ENCODE data around the gene TAF11L14. TPM values are rescaled to one million over a fixed set of nuclear protein-coding genes. Genes with fewer than 3 reads are reported as not detected.

Gene TAF11L14
- polyA plus RNA-seq, 4 donors, result not detected

GRCh38 chr5:17663182-17663581, 28.9 kb downstream of the TAF11L14 start:
- Histone ChIP-seq H3K27me3 (ENCODE audit: control insufficient read depth in 3 of 3, insufficient read depth in 3 of 3, low read length in 3 of 3) (no peaks in the 10 kb centered on the region), H3K4me1 (ENCODE audit: control insufficient read depth in 3 of 3, insufficient read depth in 2 of 3, low read depth in 1 of 3, low read length in 2 of 3) (no peaks in the 10 kb centered on the region), H3K9me3 (ENCODE audit: control insufficient read depth in 2 of 2, insufficient read depth in 1 of 2, low read depth in 1 of 2, low read length in 1 of 2) (peaks cover 0 to 10% of the 10 kb centered on the region in 2 donors), H3K36me3 (ENCODE audit: control insufficient read depth in 3 of 3, insufficient read depth in 2 of 3, low read depth in 1 of 3, low read length in 3 of 3) (no peaks in the 10 kb centered on the region), H3K4me3 (ENCODE audit: low read depth in 1 of 3, low read length in 3 of 3) (no peak overlapping the region), H3K27ac (ENCODE audit: low read depth in 1 of 3, low read length in 2 of 3) (no peak overlapping the region)
- WGBS, 3 donors, result 81 to 90% (median 88%) methylated on average over 8 of the region's 8 CpGs
- DNase-seq (no peak), FAIRE-seq (no peak)

- Histone ChIP-seq H3K27ac (ENCODE audit: low read depth in 1 of 3, low read length in 2 of 3) (no peak overlapping the region), H3K36me3 (ENCODE audit: control insufficient read depth in 3 of 3, insufficient read depth in 2 of 3, low read depth in 1 of 3, low read length in 3 of 3) (no peaks in the 10 kb centered on the region), H3K4me3 (ENCODE audit: low read depth in 1 of 3, low read length in 3 of 3) (no peak overlapping the region), H3K27me3 (ENCODE audit: control insufficient read depth in 3 of 3, insufficient read depth in 3 of 3, low read length in 3 of 3) (no peaks in the 10 kb centered on the region), H3K9me3 (ENCODE audit: control insufficient read depth in 2 of 2, insufficient read depth in 1 of 2, low read depth in 1 of 2, low read length in 1 of 2) (peaks cover 3 to 19% of the 10 kb centered on the region in 2 donors), H3K4me1 (ENCODE audit: control insufficient read depth in 3 of 3, insufficient read depth in 2 of 3, low read depth in 1 of 3, low read length in 2 of 3) (no peaks in the 10 kb centered on the region)
- DNase-seq (no peak), FAIRE-seq (no peak)
- 90 to 98% (median 94%) methylated on average over 2 of the region's 2 CpGs for WGBS, 3 donors
Measured at GRCh38 chr5:17665836-17666235, 31.6 kb downstream of the TAF11L14 start.

GRCh38 chr5:17666726-17667235, 32.5 kb downstream of the TAF11L14 start:
- FAIRE-seq, result no peak
- no peak overlapping the region for H3K4me3 ChIP-seq (ENCODE audit: low read depth in 1 of 3, low read length in 3 of 3)
- DNase-seq, result no peak
- no peaks in the 10 kb centered on the region for H3K27me3 ChIP-seq (ENCODE audit: control insufficient read depth in 3 of 3, insufficient read depth in 3 of 3, low read length in 3 of 3)
- H3K27ac ChIP-seq (ENCODE audit: low read depth in 1 of 3, low read length in 2 of 3), result no peak overlapping the region
- 80 to 89% (median 83%) methylated on average over 3 of the region's 3 CpGs for WGBS, 3 donors
- peaks cover 3 to 21% of the 10 kb centered on the region in 2 donors for H3K9me3 ChIP-seq (ENCODE audit: control insufficient read depth in 2 of 2, insufficient read depth in 1 of 2, low read depth in 1 of 2, low read length in 1 of 2)
- no peaks in the 10 kb centered on the region for H3K36me3 ChIP-seq (ENCODE audit: control insufficient read depth in 3 of 3, insufficient read depth in 2 of 3, low read depth in 1 of 3, low read length in 3 of 3)
- H3K4me1 ChIP-seq (ENCODE audit: control insufficient read depth in 3 of 3, insufficient read depth in 2 of 3, low read depth in 1 of 3, low read length in 2 of 3), result no peaks in the 10 kb centered on the region

GRCh38 chr5:17670353-17670752, 36.1 kb downstream of the TAF11L14 start:
- H3K9me3 ChIP-seq (ENCODE audit: control insufficient read depth in 2 of 2, insufficient read depth in 1 of 2, low read depth in 1 of 2, low read length in 1 of 2), result peaks cover 3 to 12% of the 10 kb centered on the region in 2 donors

GRCh38 chr5:17678751-17679324, 44.6 kb downstream of the TAF11L14 start:
- Histone ChIP-seq H3K4me3 (ENCODE audit: low read depth in 1 of 3, low read length in 3 of 3) (no peak overlapping the region), H3K36me3 (ENCODE audit: control insufficient read depth in 3 of 3, insufficient read depth in 2 of 3, low read depth in 1 of 3, low read length in 3 of 3) (no peaks in the 10 kb centered on the region), H3K9me3 (ENCODE audit: control insufficient read depth in 2 of 2, insufficient read depth in 1 of 2, low read depth in 1 of 2, low read length in 1 of 2) (no peaks in the 10 kb centered on the region), H3K27ac (ENCODE audit: low read depth in 1 of 3, low read length in 2 of 3) (no peak overlapping the region), H3K4me1 (ENCODE audit: control insufficient read depth in 3 of 3, insufficient read depth in 2 of 3, low read depth in 1 of 3, low read length in 2 of 3) (no peaks in the 10 kb centered on the region), H3K27me3 (ENCODE audit: control insufficient read depth in 3 of 3, insufficient read depth in 3 of 3, low read length in 3 of 3) (no peaks in the 10 kb centered on the region)
- 65 to 83% (median 79%) methylated on average over 4 of the region's 4 CpGs for WGBS, 3 donors
- no peak for DNase-seq
- no peak for FAIRE-seq

More at GRCh38 chr5:17670353-17670752, 36.1 kb downstream of the TAF11L14 start:
- H3K27me3 ChIP-seq (ENCODE audit: control insufficient read depth in 3 of 3, insufficient read depth in 3 of 3, low read length in 3 of 3), result no peaks in the 10 kb centered on the region
- no peak overlapping the region for H3K4me3 ChIP-seq (ENCODE audit: low read depth in 1 of 3, low read length in 3 of 3)
- 89 to 91% (median 89%) methylated on average over 13 to 14 of the region's 14 CpGs for WGBS, 3 donors
- no peaks in the 10 kb centered on the region for H3K36me3 ChIP-seq (ENCODE audit: control insufficient read depth in 3 of 3, insufficient read depth in 2 of 3, low read depth in 1 of 3, low read length in 3 of 3)
- no peak for DNase-seq
- H3K4me1 ChIP-seq (ENCODE audit: control insufficient read depth in 3 of 3, insufficient read depth in 2 of 3, low read depth in 1 of 3, low read length in 2 of 3), result no peaks in the 10 kb centered on the region
- no peak for FAIRE-seq
- H3K27ac ChIP-seq (ENCODE audit: low read depth in 1 of 3, low read length in 2 of 3), result no peak overlapping the region

- H3K27ac ChIP-seq (ENCODE audit: low read depth in 1 of 3, low read length in 2 of 3), result no peak overlapping the region
- no peaks in the 10 kb centered on the region for H3K27me3 ChIP-seq (ENCODE audit: control insufficient read depth in 3 of 3, insufficient read depth in 3 of 3, low read length in 3 of 3)
- H3K9me3 ChIP-seq (ENCODE audit: control insufficient read depth in 2 of 2, insufficient read depth in 1 of 2, low read depth in 1 of 2, low read length in 1 of 2), result no peaks in the 10 kb centered on the region
- DNase-seq, result no peak
- WGBS, 3 donors, result 85 to 91% (median 90%) methylated on average over 8 of the region's 8 CpGs
- no peaks in the 10 kb centered on the region for H3K36me3 ChIP-seq (ENCODE audit: control insufficient read depth in 3 of 3, insufficient read depth in 2 of 3, low read depth in 1 of 3, low read length in 3 of 3)
- H3K4me1 ChIP-seq (ENCODE audit: control insufficient read depth in 3 of 3, insufficient read depth in 2 of 3, low read depth in 1 of 3, low read length in 2 of 3), result no peaks in the 10 kb centered on the region
- no peak for FAIRE-seq
- H3K4me3 ChIP-seq (ENCODE audit: low read depth in 1 of 3, low read length in 3 of 3), result no peak overlapping the region
Measured at GRCh38 chr5:17679597-17680203, 45.4 kb downstream of the TAF11L14 start.

GRCh38 chr5:17680737-17681136, 46.5 kb downstream of the TAF11L14 start:
- H3K4me1 ChIP-seq (ENCODE audit: control insufficient read depth in 3 of 3, insufficient read depth in 2 of 3, low read depth in 1 of 3, low read length in 2 of 3), result no peaks in the 10 kb centered on the region
- WGBS, 3 donors, result 71 to 78% (median 73%) methylated on average over 2 of the region's 2 CpGs

More at GRCh38 chr5:17680737-17681136, 46.5 kb downstream of the TAF11L14 start:
- no peaks in the 10 kb centered on the region for H3K36me3 ChIP-seq (ENCODE audit: control insufficient read depth in 3 of 3, insufficient read depth in 2 of 3, low read depth in 1 of 3, low read length in 3 of 3)
- no peaks in the 10 kb centered on the region for H3K9me3 ChIP-seq (ENCODE audit: control insufficient read depth in 2 of 2, insufficient read depth in 1 of 2, low read depth in 1 of 2, low read length in 1 of 2)
- no peak for FAIRE-seq
- DNase-seq, result no peak
- H3K4me3 ChIP-seq (ENCODE audit: low read depth in 1 of 3, low read length in 3 of 3), result no peak overlapping the region
- H3K27ac ChIP-seq (ENCODE audit: low read depth in 1 of 3, low read length in 2 of 3), result no peak overlapping the region
- H3K27me3 ChIP-seq (ENCODE audit: control insufficient read depth in 3 of 3, insufficient read depth in 3 of 3, low read length in 3 of 3), result no peaks in the 10 kb centered on the region
